Measurements from ENCODE around the gene COPS7B. TPM values are rescaled to one million over a fixed set of nuclear protein-coding genes. Genes with fewer than 3 reads are reported as not detected.

COPS7B gene
- total and polyA plus RNA-seq, 9 of the 15 experiments (the other 6 are each of a cell fraction or from before 2014, with no cell fraction given), result 6.0 to 50.7 (median 21.8) TPM

DNA sequence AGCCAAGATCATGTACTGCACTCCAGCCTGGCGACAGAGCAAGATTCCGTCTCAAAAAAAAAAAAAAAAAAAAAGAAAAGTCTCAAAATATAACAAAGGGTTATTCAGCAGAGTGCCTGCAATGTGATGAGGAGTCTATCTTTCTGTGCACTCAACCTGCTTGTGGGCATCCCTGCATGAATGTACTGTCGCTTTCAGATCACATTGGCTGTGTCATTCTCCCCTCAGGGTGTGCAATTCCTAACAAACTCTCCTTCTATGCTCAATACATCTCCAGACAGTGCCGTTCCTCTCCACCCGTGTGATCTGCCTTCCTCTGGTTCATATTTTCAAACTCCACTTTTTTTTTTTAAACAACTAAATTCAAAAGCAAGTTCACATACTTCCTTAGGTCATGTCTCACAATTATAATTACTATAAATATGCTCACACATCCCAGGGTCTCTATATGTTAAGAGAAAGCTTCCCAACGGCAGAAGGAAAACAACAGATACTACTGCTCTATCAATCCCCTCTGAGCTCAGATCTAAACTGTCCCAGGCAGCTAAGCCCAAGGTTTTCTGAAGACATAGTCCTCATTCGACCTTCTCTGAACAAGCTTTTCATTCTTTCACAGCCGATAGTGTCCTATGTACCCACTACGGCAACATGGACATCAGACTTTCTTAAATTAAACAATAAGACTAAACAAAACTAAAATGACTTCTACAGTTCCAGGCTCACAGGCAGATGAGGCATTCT, 42.7 kb upstream of the COPS7B start:
- no peak overlapping the region for H3K4me2 ChIP-seq (ENCODE audit: insufficient read depth, low read length)
- in situ Hi-C loops (cut with MboI), result no loop called here
- TF ChIP-seq, protein P1, sequence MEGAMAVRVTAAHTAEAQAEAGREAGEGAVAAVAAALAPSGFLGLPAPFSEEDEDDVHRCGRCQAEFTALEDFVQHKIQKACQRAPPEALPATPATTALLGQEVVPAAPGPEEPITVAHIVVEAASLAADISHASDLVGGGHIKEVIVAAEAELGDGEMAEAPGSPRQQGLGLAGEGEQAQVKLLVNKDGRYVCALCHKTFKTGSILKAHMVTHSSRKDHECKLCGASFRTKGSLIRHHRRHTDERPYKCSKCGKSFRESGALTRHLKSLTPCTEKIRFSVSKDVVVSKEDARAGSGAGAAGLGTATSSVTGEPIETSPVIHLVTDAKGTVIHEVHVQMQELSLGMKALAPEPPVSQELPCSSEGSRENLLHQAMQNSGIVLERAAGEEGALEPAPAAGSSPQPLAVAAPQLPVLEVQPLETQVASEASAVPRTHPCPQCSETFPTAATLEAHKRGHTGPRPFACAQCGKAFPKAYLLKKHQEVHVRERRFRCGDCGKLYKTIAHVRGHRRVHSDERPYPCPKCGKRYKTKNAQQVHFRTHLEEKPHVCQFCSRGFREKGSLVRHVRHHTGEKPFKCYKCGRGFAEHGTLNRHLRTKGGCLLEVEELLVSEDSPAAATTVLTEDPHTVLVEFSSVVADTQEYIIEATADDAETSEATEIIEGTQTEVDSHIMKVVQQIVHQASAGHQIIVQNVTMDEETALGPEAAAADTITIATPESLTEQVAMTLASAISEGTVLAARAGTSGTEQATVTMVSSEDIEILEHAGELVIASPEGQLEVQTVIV (CRISPR knock-in tag; IDR thresholded peaks at IDR 0.05; ENCODE audit: borderline replicate concordance), result no peak
- TF ChIP-seq RFX1 (IDR thresholded peaks at IDR 0.05), result no peak
- TF ChIP-seq, protein P2, sequence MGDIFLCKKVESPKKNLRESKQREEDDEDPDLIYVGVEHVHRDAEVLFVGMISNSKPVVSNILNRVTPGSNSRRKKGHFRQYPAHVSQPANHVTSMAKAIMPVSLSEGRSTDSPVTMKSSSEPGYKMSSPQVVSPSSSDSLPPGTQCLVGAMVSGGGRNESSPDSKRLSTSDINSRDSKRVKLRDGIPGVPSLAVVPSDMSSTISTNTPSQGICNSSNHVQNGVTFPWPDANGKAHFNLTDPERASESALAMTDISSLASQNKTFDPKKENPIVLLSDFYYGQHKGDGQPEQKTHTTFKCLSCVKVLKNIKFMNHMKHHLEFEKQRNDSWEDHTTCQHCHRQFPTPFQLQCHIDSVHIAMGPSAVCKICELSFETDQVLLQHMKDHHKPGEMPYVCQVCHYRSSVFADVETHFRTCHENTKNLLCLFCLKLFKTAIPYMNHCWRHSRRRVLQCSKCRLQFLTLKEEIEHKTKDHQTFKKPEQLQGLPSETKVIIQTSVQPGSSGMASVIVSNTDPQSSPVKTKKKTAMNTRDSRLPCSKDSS (IDR thresholded peaks at IDR 0.05; ENCODE audit: low read depth, partially characterized antibody), result no peak
- TF ChIP-seq, protein P3, sequence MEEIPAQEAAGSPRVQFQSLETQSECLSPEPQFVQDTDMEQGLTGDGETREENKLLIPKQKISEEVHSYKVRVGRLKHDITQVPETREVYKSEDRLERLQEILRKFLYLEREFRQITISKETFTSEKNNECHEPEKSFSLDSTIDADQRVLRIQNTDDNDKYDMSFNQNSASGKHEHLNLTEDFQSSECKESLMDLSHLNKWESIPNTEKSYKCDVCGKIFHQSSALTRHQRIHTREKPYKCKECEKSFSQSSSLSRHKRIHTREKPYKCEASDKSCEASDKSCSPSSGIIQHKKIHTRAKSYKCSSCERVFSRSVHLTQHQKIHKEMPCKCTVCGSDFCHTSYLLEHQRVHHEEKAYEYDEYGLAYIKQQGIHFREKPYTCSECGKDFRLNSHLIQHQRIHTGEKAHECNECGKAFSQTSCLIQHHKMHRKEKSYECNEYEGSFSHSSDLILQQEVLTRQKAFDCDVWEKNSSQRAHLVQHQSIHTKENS (CRISPR knock-in tag; IDR thresholded peaks at IDR 0.05), result no peak
- no peak for TF ChIP-seq ZNF551 (CRISPR knock-in tag; IDR thresholded peaks at IDR 0.05)
- no peak for TF ChIP-seq KAT8 (IDR thresholded peaks at IDR 0.05; ENCODE audit: low read depth)
- TF ChIP-seq, protein P4, sequence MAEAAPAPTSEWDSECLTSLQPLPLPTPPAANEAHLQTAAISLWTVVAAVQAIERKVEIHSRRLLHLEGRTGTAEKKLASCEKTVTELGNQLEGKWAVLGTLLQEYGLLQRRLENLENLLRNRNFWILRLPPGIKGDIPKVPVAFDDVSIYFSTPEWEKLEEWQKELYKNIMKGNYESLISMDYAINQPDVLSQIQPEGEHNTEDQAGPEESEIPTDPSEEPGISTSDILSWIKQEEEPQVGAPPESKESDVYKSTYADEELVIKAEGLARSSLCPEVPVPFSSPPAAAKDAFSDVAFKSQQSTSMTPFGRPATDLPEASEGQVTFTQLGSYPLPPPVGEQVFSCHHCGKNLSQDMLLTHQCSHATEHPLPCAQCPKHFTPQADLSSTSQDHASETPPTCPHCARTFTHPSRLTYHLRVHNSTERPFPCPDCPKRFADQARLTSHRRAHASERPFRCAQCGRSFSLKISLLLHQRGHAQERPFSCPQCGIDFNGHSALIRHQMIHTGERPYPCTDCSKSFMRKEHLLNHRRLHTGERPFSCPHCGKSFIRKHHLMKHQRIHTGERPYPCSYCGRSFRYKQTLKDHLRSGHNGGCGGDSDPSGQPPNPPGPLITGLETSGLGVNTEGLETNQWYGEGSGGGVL (CRISPR knock-in tag; IDR thresholded peaks at IDR 0.05), result no peak
- no peak for TF ChIP-seq NFRKB (IDR thresholded peaks at IDR 0.05; ENCODE audit: low read depth)
- no peak for TF ChIP-seq ZNF76 (CRISPR knock-in tag; IDR thresholded peaks at IDR 0.05; ENCODE audit: borderline replicate concordance)
- no peak for TF ChIP-seq SMARCA4 (IDR thresholded peaks at IDR 0.05)
- no peak for TF ChIP-seq ZEB2 (IDR thresholded peaks at IDR 0.05)
- no peak for TF ChIP-seq PURB (CRISPR knock-in tag; IDR thresholded peaks at IDR 0.05; ENCODE audit: low read depth)
- intact Hi-C loops (cut with micrococcal nuclease), result no loop called here
- no peaks in the 10 kb centered on the region for H3K4me1 ChIP-seq (replicated peaks in 1 of 2; ENCODE audit: control insufficient read depth in 2 of 2, insufficient read depth in 2 of 2, low read length in 2 of 2)
- ChIA-PET POLR2A (interaction anchor here (1.3 kb wide), 1 partner anchor 12 kb away, joined by 4 read pairs; no protein-coding TSS in a partner anchor), CTCF (ENCODE audit: low intra/inter-chr PET ratio) (no interaction called here)
- no TSS peak for BruUV-seq (replicated peaks)
- H3K4me3 ChIP-seq, result no peak overlapping the region
- H4K20me1 ChIP-seq (replicated peaks; ENCODE audit: control insufficient read depth, insufficient read depth, low read length), result no peaks in the 10 kb centered on the region; the same call in 1 of the 2 replicates
- no peaks in the 10 kb centered on the region for H3K79me2 ChIP-seq (ENCODE audit: control insufficient read depth, insufficient read depth, low read length)
- 3% methylated on average over 8 of the region's 9 CpGs for WGBS (ENCODE audit: insufficient coverage, low coverage, missing lambda C conversion rate)
- ATAC-seq, result no peak
- H3K9ac ChIP-seq (ENCODE audit: insufficient read depth in 1 of 2, low read depth in 2 of 2, low read length in 2 of 2), result no peak overlapping the region
- H3K27me3 ChIP-seq (ENCODE audit: control insufficient read depth in 2 of 2, insufficient read depth in 2 of 2, low read length in 2 of 2), result peaks cover 5 to 6% of the 10 kb centered on the region in 2 experiments; a peak in 4 of 5 replicates
- H3K9me1 ChIP-seq (ENCODE audit: control insufficient read depth, insufficient read depth, low read length), result no peaks in the 10 kb centered on the region
- no peak for FAIRE-seq
- H3K9me3 ChIP-seq (replicated peaks; ENCODE audit: control insufficient read depth, insufficient read depth, low read depth, low read length), result no peaks in the 10 kb centered on the region
- DNase-seq (ENCODE audit: extremely low read depth in 1 of 4, low spot score in 3 of 4), result no peak
- H2AFZ ChIP-seq (ENCODE audit: low read depth, low read length), result no peak overlapping the region
- no peak overlapping the region for H3K27ac ChIP-seq (ENCODE audit: extremely low read depth, low read depth, low read length)
- no peaks in the 10 kb centered on the region for H3K36me3 ChIP-seq (ENCODE audit: control insufficient read depth, insufficient read depth, low read length)
